Right ventricle myocardium inferior (tissue), 1 donor: ENCODE data around the gene MRPS7. TPM values are rescaled to one million over a fixed set of nuclear protein-coding genes. Genes with fewer than 3 reads are reported as not detected.
"Not testable (repeated sequence)": the region's sequence is repeated elsewhere in the genome, so short reads cannot be mapped to it uniquely, and the experiment has no call there.

ENCODE experiments used
- ATAC-seq: fragments of 200-7000 bp; cut with Tn5 transposase; one replicate; pipeline ENCODE4 v1.9.1; 2020; ENCODE audit warnings: mild to moderate bottlenecking, moderate library complexity
- DNase-seq: peaks from one replicate; pipeline ENCODE4 v3.0.0; 2021; ENCODE audit errors: missing footprints
- intact Hi-C: fragments of 100-400 bp; cut with DNase I; formaldehyde crosslinking; loops from one replicate; pipeline ENCODE4 v1.11.0; 2022
- total RNA-seq: library from RNA; stranded (reverse); fragmentation: NEBNext Ultra II Directional; extraction: Animal tissue kit (Norgen Biotek cat#: 25700); gene quantifications from one replicate; pipeline ENCODE4 v1.2.1, GENCODE V29; 2021
- donor health status: DM: no; HTN: yes; CAD: no; lungs with severe emphysema.

Gene MRPS7
- total RNA-seq, 1 donor from 2014 or later, result 123 TPM

GRCh38 chr17:75241502-75241901, 20.2 kb upstream of the MRPS7 start:
- DNase-seq, result no peak
- intact Hi-C loops, result no loop called here
- no peak for ATAC-seq

GRCh38 chr17:75241996-75242460, 19.7 kb upstream of the MRPS7 start:
- no peak for DNase-seq
- no peak for ATAC-seq
- intact Hi-C loops, result no loop called here

- intact Hi-C loops, result no loop called here
- ATAC-seq, result no peak
- DNase-seq, result no peak
Observed at GRCh38 chr17:75242461-75243042, 19.1 kb upstream of the MRPS7 start.

- DNase-seq (peak; percentile 73), ATAC-seq (no peak)
- intact Hi-C loops, result no loop called here
Observed at GRCh38 chr17:75244133-75244866, 17.4 kb upstream of the MRPS7 start.

GRCh38 chr17:75245011-75245410, 16.7 kb upstream of the MRPS7 start:
- ATAC-seq (no peak), DNase-seq (no peak)
- intact Hi-C loops, result no loop called here

GRCh38 chr17:75246404-75246803, 15.3 kb upstream of the MRPS7 start:
- ATAC-seq (no peak), DNase-seq (no peak)
- intact Hi-C loops, result no loop called here

GRCh38 chr17:75249564-75249963, 12.1 kb upstream of the MRPS7 start:
- ATAC-seq (no peak), DNase-seq (no peak)
- intact Hi-C loops, result no loop called here

GRCh38 chr17:75250009-75250471, 11.6 kb upstream of the MRPS7 start:
- intact Hi-C loops, result no loop called here
- DNase-seq (no peak), ATAC-seq (peak; percentile 51)

GRCh38 chr17:75252039-75252816, 9.5 kb upstream of the MRPS7 start:
- DNase-seq (no peak), ATAC-seq (no peak)
- intact Hi-C loops, result no loop called here

- intact Hi-C loops, DNase-seq, ATAC-seq: not testable (repeated sequence)
Observed at GRCh38 chr17:75255954-75256698, 5.6 kb upstream of the MRPS7 start.

GRCh38 chr17:75257228-75257627, 4.5 kb upstream of the MRPS7 start:
- DNase-seq, intact Hi-C loops, ATAC-seq: not testable (repeated sequence)

GRCh38 chr17:75260641-75261335, 891 bp upstream of the MRPS7 start:
- DNase-seq, result no peak
- intact Hi-C loops, result loop anchor here (5.0 kb wide), 1 partner anchor 78 kb away; the partner anchor contains the start of gene SUMO2
- ATAC-seq, result no peak

GRCh38 chr17:75262112-75262606, 480 bp downstream of the MRPS7 start:
- intact Hi-C loops, result loop anchor here (5.0 kb wide), 1 partner anchor 80 kb away; the partner anchor contains the start of gene SUMO2
- DNase-seq (no peak), ATAC-seq (no peak)

GRCh38 chr17:75263055-75263454, 1.4 kb downstream of the MRPS7 start:
- DNase-seq (no peak), ATAC-seq (no peak)
- intact Hi-C loops, result loop anchor here (5.0 kb wide), 1 partner anchor 81 kb away; the partner anchor contains the start of gene SUMO2

- DNase-seq (no peak), ATAC-seq (no peak)
- intact Hi-C loops, result no loop called here
Observed at GRCh38 chr17:75265614-75266315, 4.1 kb downstream of the MRPS7 start.

- intact Hi-C loops, result no loop called here
- DNase-seq (no peak), ATAC-seq (no peak)
Observed at GRCh38 chr17:75266316-75267152, 4.9 kb downstream of the MRPS7 start.

GRCh38 chr17:75267153-75267410, 5.4 kb downstream of the MRPS7 start:
- DNase-seq (no peak), ATAC-seq (no peak)
- intact Hi-C loops, result no loop called here
